GM21825 (cell line): ENCODE measurements around the gene NAV3.

Experiments
- ATAC-seq: cut with Tn5 transposase; IDR thresholded peaks from one replicate; pipeline ENCODE4 v1.9.1; 2021; ENCODE audit warnings: mild to moderate bottlenecking, moderate library complexity; ENCODE audit not compliant: unreplicated experiment

The NAV3 gene

DNA sequence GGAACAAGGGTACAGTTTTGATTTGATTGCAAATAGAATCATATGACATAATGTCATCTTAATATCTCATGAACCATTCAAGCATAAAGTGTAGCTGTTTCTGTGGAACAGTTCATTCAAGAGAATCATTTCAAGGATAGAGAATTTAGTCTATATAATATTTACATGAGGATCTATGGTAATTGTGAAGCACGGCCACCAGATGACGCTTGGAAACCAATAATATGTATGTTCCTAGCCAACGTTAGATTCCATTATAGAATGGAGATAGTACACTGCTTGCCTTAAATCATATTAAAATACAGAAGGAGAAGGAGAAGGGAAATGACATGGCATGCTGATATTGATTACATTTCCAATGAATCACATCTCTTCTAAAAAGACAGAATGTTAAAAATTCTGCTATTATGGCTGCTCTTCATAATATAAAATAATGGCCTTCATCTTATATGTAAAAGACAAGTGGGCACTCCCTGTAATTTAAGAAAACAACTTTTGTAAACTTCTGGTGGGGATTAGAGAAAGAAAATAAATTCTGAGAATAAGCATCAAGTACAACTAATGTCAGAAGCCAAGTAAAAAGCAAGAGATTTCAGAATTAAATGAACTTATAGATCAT is 351.0 kb downstream of the NAV3 start:
- ATAC-seq = no peak

DNA sequence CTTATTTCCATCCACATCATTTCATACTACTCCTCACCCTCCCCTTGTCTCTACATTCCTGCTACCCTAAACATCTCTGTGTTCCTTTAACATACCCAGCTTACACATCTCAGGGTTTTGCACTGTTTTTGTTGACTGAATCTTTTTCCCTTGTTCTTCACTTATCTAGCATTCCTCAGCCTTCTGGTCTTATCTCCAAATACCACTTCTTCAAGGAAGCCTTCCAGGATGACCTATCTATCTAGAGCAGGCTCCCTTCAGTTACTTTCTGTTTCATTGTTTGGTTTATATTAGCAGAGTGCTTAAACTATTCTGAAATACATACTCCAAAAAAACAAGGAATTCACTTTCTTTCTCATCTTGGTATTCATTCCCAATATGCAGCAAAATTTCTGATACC is 353.1 kb downstream of the NAV3 start:
- no peak for ATAC-seq

DNA sequence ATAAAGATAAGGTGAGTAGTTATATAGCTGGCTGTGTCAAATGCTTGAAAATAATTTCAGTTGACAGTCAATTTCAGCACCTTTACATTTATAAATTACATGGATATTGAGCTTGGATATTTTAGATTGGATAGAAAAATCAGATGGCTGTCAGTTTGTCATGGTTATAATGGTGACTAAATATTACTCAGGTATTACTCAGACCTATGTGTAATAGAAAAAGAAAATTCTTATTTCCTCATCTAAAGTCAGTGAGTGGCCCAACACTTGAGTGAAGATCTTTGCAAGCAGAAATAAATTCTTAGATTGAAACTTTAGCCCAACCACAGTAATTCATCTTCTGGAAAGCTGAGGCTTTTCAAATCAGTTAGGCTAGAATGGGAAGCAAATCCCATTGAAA is 354.4 kb downstream of the NAV3 start:
- no peak for ATAC-seq

DNA sequence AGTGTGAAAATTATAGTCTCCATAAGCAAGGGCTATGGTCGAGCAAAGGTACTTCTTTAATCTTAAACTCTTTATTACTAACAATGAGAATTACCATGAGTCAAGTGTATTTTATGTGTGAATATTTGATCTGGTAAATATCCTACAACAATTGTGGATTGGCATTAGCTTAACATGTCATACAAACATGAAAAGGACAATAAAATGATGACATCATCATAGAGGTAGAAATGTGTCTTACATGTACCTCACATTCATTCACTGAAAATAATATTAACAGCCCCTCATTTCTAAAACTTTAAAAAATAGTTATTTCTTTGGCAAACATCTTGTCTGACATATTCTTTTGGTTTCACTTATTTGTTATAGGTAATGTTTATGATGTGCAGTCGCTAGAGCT is 355.0 kb downstream of the NAV3 start:
- no peak for ATAC-seq

DNA sequence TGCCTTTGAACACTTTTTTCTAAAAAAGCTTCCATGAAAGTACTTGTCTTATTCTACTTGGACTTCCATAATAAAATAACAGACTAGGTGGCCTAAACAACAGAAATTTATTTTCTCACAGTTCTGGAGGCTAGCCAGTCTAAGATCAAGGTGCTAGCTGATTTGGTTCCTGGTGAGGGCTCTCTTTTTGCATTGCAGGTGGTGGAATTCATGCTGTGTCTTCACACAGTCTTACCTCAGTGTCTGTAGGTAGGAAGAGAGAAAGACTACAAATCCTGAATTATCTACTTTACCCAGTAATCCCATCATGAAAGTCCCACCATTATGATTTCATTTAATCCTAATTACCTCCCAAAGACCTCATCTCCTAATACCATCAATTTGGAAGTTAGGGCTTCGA is 356.0 kb downstream of the NAV3 start:
- ATAC-seq = no peak

DNA sequence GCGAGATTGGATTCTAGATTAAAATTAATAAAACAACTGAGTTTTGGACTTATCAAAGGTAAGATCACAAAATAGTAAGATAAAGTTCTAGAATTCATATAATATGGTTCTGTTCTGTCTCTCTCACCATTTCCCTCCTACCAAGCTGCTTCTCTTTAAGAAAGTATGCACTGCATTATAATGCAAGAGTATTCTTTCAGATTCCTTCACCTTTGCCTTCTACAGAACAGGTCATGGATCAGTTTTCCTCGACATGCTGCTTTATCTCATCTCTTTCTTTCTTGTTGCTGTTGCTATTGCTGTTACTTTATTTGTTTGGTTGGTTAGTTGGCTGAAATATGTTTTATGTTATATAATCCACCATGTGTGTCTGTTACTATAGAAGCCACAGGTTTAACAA is 357.0 kb downstream of the NAV3 start:
- no peak for ATAC-seq

DNA sequence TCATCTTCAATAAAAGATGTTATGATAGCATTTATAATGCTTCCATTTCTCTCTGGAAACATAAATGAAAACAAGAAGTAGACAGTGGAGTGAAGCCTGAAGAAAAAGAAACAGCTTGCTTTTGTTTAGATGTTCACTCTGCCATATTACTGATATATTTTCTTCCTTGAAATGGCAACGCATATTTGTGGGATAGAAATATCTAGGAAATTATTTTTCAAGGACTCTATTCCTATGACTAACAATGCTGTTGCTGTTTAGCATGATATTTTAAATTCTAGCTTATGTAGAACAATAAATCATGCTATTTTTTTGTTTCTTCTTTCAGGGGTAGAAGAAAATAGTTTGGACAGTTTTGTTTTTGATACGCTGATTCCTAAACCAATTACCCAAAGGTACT is 359.0 kb downstream of the NAV3 start:
- no peak for ATAC-seq

DNA sequence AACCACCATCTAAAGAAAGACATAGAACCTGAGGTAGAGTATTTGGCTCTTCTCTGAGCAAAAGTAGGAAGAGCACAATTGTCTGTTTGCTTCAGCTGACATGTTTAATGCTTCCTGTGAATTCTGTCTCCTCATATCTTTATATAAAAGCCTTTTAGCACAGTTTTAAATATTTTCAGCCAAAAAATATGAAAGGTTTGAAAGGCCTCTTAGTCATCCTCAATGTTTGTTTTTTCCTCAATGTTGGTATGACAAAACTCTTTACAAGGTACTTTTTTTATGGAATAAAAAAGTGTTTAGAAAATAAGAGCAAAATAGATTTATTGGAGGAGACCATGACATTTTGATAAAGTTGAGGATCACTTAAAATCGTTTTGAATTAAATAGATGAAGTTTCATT is 360.9 kb downstream of the NAV3 start:
- ATAC-seq = no peak

DNA sequence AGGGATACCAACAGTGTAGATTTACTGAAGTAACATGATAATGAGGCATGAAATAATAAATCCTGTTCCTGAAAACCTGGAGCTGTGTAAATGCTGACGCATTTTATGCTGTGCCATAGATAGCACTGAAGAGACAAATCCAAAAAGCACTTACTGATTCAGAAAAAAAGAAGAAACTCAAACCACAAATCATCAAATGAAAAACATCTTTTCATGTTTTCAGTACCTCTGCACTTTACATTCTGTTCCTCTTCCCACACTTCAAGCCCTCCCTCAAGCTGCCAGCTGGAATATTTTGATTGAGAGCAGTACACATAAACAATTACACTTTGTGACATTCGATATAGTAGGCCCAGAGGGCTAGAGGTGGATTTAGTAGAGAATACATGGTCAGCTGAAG is 362.3 kb downstream of the NAV3 start:
- no peak for ATAC-seq

DNA sequence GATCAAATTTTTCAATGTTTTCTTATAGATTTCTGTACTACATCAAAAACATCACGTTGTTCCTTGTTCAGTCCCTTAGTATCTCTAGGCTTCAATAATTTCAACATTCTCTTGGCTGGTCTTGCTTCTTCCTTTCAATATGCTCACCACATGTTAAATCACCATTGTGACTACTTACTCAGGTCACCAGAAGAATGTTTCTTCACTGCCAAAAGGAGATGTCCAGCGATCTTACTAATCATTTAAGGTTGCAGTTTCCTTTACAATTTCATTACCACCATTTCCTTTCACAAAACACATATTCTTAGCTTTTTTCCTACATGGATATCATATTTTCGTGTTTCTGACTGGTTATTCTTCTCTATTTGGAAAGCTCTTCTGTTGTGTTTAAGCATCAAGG is 363.8 kb downstream of the NAV3 start:
- no peak for ATAC-seq

DNA sequence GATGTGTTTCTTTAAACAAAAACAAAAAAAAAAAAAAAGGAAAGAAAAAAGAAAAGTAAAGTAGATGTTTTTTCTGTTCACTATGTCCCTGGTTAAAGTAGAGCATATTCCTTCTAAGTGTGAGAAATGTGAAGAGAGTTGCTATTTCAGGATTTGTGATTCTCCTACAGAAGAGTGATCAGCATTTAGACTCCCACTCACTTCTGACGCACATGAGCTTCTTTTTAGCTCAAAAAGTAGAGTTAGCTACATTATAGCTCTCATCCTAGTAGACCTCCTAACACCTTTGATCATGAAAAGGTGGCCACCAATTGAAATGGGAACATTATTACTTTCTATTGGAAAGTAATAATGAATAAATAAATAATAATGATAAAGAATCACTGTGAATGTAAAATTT is 368.2 kb downstream of the NAV3 start:
- ATAC-seq = no peak

DNA sequence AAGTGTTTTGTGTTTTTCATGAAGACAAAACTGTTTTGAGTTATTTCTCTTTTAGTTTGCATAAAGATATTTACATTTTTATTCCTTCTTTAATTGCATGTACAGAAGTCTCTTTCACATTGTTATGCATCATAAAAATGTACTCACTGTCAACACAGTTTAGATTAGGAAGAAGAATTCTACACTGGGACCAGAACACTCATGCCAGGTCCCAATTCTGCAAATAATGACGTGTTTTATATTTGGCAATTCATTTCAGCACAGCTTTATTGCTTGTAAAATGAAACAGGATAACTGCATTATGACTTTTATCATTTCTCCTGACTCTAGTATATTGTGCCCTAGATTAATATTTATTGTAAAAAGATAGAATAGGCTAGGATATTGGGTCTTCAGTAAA is 369.2 kb downstream of the NAV3 start:
- no peak for ATAC-seq

DNA sequence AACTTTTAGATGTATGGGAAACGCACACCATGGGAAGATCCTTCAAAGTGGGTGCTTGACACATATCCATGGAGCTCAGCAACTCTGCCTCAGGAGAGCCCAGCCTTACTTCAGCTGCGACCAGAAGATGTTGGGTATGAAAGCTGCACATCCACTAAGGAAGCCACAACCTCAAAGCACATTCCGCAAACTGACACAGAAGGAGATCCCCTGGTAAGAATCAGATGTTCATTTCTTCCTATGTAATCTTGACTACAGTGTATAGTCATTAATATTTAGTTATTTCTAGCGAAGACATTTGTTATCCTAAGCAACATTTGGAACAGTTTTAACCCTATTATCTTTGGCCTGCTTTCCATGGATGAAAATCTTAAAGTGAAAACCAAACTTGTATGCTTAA is 374.2 kb downstream of the NAV3 start:
- ATAC-seq = no peak

DNA sequence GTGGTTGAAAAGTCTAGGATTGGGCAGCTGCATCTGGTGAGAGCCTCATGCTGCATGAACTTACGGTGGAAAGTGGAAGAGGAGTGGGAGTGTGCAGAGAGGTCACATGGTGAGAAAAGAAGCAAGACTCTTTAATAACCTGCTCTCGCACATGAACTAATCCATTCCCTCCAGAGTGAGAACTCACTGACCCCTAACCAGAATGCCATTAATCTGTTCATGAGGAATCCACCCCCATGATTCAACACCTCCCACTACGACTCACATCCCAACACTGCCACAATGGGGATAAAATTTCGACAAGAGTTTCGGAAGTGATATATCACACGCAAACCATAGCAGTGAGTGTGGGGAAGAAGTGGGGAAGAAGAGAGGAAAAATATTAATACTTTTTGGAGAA is 377.4 kb downstream of the NAV3 start:
- no peak for ATAC-seq

DNA sequence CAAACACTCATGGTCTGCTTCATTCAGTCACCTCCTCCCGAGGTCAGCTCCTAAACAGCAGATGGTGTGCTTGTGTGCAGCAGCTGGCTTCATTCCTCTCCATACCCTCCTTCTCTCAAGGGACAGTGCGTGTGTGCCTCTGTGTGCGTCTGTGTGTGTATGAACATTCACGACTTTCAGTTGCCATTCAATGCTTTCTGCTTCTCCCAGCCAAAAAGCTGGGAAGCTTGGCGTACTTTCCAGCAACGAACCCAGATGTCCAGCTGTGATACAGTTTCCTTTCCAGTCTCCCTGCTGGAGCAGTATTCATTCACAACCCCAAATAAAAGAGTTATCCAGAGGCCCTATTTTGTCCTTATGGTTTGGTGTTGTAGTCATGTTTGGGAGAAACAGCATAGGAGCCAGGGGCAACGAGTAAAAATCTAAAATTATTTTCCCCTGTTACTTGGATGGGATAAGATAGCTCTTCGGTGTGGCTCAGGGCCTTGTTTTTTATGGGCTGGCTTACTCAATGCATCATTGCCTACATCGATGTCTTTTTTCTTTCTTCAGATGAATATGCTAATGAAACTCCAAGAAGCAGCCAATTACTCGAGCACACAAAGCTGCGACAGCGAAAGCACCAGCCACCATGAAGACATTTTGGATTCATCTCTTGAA is 379.3 kb downstream of the NAV3 start:
- ATAC-seq = no peak

DNA sequence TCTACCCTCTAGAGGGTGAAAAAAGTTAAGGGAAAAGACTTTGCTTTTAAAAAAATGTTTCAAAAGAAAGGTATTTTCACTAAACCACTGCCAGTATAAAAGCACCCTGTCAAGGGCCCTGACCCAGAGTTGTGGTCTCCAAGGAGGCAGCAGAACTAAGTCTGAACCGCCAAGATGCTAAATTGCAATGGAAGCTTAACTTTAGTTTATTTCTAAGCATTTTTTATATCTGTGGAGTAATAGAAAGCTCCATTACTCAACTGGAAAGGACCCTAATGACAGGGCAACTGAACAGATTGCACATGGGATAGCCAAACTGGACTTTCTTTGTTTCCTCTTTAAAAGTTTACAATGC is 379.8 kb downstream of the NAV3 start:
- ATAC-seq = no peak

DNA sequence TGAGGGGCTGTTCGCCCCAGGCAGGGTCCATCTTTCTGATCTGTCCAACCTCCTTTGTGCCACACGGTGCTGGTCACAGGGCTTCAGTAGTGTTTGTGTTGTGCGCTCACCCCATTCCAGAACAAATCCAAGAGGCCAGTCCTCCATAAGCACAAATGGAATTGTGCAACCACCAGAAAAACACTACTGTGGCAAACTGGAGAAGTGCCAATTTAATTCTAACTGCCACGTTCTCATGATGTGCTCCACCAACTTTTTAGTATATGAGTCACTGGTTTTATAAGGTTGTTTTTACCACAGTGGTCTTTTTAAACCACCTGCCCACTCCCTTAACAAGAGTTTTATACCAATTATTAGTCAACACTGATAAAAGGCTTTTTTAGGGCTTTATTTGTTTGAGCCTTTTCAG is 380.2 kb downstream of the NAV3 start:
- ATAC-seq = no peak

DNA sequence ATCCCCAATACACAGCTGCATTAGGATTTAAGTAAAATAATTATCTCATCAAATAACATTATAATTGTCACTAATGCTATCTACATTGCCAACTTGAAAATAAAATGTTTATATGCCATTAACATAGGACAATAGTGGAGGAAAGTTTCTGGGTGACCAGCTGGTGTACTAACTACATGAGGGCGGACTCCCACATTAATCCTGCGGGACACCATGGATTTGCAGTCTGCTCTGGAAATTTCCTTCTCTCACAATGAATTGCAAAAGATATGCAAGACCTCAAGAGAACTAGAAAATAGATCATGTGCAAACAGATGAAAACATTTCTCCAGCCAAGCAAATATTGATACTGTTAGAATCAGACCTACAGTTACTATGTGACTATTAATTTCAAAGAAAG is 390.1 kb downstream of the NAV3 start:
- ATAC-seq = no peak

DNA sequence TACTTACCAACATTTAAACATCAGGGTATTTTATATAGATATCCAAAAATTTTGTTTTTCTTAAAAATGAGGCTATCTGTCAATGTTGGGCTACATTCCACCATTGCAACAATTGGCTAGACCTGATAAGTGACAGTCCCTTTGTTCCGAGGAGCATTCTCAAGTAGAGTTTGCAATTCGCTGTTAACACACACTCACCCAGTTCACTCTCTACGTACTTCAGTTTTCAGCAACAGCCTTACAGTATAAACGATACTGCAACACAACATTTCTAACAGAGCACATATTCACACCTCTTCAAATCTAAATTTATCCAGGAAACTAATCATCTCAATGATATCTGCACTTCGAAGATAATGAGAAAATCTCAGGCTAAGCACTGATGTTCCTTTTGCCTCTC is 393.5 kb downstream of the NAV3 start:
- ATAC-seq = no peak

DNA sequence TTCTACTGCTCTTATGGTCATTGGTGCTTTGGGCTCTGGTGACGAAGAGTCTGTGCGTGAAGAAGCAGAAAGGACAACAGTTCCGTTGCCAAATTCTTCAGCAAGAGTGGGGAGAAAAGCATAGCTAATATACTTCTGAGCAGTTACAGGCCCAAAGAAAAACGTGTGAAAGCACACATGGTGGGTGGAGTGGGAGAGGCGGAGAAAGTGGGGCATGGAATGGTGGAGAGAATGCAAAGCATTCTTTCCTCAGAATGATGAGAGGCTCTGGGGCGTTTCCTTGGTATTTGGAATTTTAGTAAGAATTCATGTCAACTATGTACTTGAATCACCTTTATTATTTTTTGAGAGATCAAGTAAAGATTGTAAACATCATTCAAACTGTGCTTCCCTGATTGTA is 396.1 kb downstream of the NAV3 start:
- ATAC-seq = no peak

DNA sequence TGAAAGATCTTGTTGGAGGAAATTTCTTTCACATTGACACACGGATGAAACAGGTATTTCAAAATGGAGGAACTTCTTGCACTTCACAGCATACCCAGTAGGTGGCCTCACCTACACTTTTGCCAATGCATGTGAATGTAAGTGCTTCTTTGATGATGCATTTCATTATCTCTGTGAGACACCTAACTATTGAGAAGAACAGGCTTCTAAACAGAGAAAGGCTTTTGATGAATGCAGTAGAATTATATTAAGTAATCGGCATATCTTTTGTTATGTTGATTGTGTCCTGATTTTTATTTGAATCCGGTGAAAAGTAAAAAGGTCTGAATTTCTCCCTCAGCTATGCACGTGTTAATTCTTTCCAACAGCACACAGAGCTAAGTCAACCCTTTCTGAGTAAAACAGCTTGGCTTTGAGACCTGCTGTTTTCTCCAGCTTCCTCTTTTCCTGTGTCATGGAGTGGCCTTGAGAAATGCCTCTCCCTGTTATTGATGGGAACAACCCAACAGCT is 399.0 kb downstream of the NAV3 start:
- ATAC-seq = peak; percentile 87

DNA sequence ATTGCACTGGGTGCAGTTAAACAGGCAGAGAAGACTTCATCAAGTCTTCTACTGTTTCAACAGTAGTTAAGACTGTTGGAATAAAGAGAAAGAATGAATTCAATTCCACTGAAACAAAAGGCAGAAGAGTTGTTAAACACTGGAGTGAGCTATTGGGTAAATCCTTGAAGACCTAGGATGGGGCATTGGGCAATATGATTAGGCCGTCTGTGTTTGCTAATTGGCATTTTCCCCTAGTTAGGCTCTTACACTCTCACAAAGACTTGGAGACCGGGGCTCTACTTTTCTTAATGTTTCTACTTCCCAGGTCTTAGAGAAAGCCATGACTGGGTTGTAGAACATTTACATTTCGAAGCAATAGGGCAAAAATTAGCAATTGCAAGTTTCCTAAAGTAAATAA is 402.1 kb downstream of the NAV3 start:
- no peak for ATAC-seq

DNA sequence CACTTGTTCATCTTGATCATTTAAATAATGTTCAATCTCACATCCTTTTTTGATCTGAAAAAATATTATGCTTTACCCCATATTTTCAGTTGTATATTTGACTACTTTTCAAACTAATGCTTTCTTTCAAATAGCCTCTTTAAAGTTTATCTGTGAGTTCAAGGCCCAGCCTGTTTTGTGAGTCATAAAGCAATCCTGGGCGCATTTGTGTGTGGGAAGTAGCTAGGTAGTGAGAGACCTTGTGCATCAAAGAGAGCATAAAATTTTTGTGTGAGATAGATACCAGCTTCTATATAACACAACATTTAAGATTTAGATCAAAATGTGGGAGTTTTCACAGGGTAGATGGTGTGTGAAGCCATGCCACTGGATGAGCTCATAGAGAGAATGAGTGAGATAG is 405.6 kb downstream of the NAV3 start:
- no peak for ATAC-seq
